Thyroid gland (tissue), 4 donors: ENCODE results near the gene ILKAP. TPM values are rescaled to one million over a fixed set of nuclear protein-coding genes. Genes with fewer than 3 reads are reported as not detected.
A peak's percentile ranks its signal among the peaks of the same experiment; 100 is the strongest.

ENCODE experiments used
- DNase-seq, 2 donors: peaks; one replicate each; pipeline ENCODE4 v3.0.0-alpha.2; 2019
- H3K27ac ChIP-seq, 3 donors: fragments of 200-600 bp; sonication (generic); 1 replicate in 2 of 3; 2 replicates in 1 of 3; pipeline ENCODE4 v1.5.1; 2016 to 2019; ENCODE audit warnings: mild to moderate bottlenecking in 1 of 3, moderate library complexity in 1 of 3
- H3K27me3 ChIP-seq: fragments of 200-600 bp; sonication (generic); one replicate; pipeline ENCODE4 v1.5.1; 2019
- H3K36me3 ChIP-seq, 2 donors: fragments of 200-600 bp; sonication (generic); one replicate each; pipeline ENCODE4 v1.5.1; 2016 to 2019
- H3K4me1 ChIP-seq, 2 donors: fragments of 200-600 bp; sonication (generic); one replicate each; pipeline ENCODE4 v1.5.1; 2017 to 2019
- H3K4me3 ChIP-seq, 3 donors: fragments of 200-600 bp; sonication (generic); replicated peaks in 1 of 3; 1 replicate in 2 of 3; 2 replicates in 1 of 3; pipeline ENCODE4 v1.5.1; 2016; ENCODE audit warnings: mild to moderate bottlenecking in 1 of 3
- H3K9me3 ChIP-seq: fragments of 200-600 bp; sonication (generic); one replicate; pipeline ENCODE4 v1.5.1; 2017
- POLR2A ChIP-seq, 2 donors: fragments of 450-650 bp; IDR thresholded peaks; one replicate each; pipeline ENCODE4 v1.6.1; 2017; ENCODE audit warnings: antibody characterized with exemption in 2 of 2, mild to moderate bottlenecking in 2 of 2, moderate library complexity in 1 of 2
- WGBS, 2 donors: methylation state at CpG; one replicate each; pipeline ENCODE4 v1.1.5; 2017; 5-methylcytosine and 5-hydroxymethylcytosine counted together
- intact Hi-C: fragments of 100-400 bp; cut with DNase I; formaldehyde crosslinking; loops from one replicate; pipeline ENCODE4 v1.15.1; 2023
- total RNA-seq, 4 donors: library from RNA; depleted of rRNA; stranded (reverse); fragments of >200 nt; gene quantifications; one replicate each; pipeline ENCODE4 v1.2.3, GENCODE V29; 2016
- TF ChIP-seq, protein P1 (sequence below), 6 experiments: fragments of 200-600 bp in 3 of 6; fragments of 450-650 bp in 3 of 6; sonication (generic) in 3 of 6; IDR thresholded peaks; one replicate each; pipeline ENCODE4 v1.5.1; 2016 to 2019; ENCODE audit warnings: antibody characterized with exemption in 6 of 6, mild to moderate bottlenecking in 2 of 6, inconsistent platforms in 1 of 6, moderate library complexity in 1 of 6

The ILKAP gene
- total RNA-seq, 4 donors from 2014 or later, result 33.4 to 52.0 (median 41.0) TPM

DNA sequence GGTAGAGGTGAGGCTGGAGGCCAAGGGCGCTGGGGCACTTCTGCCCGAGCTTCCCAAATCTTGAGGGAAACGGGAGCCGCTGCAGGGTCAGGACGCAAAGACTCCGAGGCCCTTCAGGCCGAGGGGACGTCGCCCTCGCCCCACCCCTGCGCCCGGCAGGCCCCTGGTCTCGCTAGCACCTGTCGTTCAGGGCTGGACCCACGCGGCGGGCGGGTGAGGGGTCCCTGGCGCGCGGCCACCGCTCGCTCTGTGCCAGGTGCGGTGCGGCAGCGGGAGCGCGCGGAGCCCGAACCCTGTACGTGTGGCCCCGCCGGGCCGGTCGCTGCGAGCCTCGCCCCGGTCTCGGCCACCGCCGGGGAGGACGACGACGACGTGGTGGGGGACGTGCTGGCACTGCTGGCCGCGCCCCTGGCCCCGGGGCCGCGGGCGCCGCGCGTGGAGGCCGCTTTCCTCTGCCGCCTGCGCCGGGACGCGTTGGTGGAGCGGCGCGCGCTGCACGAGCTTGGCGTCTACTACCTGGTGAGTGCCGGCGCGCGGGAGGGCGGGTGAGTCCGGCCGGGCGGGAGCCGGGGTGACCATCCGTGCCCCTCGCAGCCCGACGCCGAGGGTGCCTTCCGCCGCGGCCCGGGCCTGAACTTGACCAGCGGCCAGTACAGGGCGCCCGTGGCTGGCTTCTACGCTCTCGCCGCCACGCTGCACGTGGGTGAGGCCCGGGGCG lies 39.9 kb downstream of the ILKAP start:
- H3K4me3 ChIP-seq, result peak overlapping the region in 1 of 3 donors; percentile 19
- TF ChIP-seq, protein P1, sequence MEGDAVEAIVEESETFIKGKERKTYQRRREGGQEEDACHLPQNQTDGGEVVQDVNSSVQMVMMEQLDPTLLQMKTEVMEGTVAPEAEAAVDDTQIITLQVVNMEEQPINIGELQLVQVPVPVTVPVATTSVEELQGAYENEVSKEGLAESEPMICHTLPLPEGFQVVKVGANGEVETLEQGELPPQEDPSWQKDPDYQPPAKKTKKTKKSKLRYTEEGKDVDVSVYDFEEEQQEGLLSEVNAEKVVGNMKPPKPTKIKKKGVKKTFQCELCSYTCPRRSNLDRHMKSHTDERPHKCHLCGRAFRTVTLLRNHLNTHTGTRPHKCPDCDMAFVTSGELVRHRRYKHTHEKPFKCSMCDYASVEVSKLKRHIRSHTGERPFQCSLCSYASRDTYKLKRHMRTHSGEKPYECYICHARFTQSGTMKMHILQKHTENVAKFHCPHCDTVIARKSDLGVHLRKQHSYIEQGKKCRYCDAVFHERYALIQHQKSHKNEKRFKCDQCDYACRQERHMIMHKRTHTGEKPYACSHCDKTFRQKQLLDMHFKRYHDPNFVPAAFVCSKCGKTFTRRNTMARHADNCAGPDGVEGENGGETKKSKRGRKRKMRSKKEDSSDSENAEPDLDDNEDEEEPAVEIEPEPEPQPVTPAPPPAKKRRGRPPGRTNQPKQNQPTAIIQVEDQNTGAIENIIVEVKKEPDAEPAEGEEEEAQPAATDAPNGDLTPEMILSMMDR (IDR thresholded peaks at IDR 0.05), result no peak
- TF ChIP-seq POLR2A (IDR thresholded peaks at IDR 0.05), result no peak
- WGBS, 2 donors, result 0 to 2% methylated on average over 4 to 8 of the region's 95 CpGs

DNA sequence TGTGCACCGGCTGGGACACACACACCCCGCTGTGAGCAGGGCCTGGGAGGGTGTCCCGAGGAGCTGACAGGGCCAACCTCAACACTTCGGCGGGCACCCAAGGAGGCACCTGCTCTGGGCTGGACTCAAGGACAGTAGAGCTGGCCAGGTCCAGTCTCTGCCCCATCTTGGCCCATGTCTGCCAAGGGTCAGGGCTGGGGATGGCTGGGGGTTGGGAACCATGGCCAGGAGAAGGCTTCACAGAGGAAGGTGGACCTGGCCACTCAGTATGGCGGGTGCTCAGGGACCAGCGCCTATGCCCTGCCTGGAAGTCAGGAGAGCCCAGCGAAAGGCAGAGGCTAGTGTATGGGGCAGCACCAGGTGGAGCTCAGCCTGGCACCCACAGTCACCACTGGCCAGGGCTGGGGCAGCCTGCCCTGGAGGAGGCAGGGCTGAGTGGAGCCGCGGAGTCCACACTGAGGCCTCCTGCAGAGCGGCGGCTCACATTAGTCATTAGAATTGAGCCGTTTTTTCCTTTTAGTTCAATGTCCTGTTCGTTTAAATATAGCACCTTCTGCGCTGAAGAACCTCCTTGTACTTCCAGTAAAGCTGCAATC lies 40.6 kb downstream of the ILKAP start:
- Histone ChIP-seq H3K4me1 (peaks cover 46 to 75% of the 10 kb centered on the region in 2 donors), H3K27me3 (no peaks in the 10 kb centered on the region), H3K36me3 (no peaks in the 10 kb centered on the region), H3K9me3 (no peaks in the 10 kb centered on the region), H3K4me3 (peak overlapping the region in 1 of 3 donors; percentile 19), H3K27ac (peak overlapping the region in 1 of 3 donors; percentile 47)
- intact Hi-C loops, result no loop called here
- DNase-seq, result peak; percentile 53 to 54
- 36 to 52% methylated on average over 10 of the region's 15 CpGs for WGBS, 2 donors
- TF ChIP-seq POLR2A (IDR thresholded peaks at IDR 0.05), result no peak
- TF ChIP-seq, protein P1 (IDR thresholded peaks at IDR 0.05), result no peak

More for the DNA sequence above, 39.9 kb downstream of the ILKAP start:
- Histone ChIP-seq H3K4me1 (peaks cover 44 to 75% of the 10 kb centered on the region in 2 donors), H3K27ac (peak overlapping the region in 1 of 3 donors; percentile 47), H3K9me3 (no peaks in the 10 kb centered on the region), H3K36me3 (no peaks in the 10 kb centered on the region), H3K27me3 (no peaks in the 10 kb centered on the region)
- intact Hi-C loops, result no loop called here
- peak; percentile 78 to 84 for DNase-seq

DNA sequence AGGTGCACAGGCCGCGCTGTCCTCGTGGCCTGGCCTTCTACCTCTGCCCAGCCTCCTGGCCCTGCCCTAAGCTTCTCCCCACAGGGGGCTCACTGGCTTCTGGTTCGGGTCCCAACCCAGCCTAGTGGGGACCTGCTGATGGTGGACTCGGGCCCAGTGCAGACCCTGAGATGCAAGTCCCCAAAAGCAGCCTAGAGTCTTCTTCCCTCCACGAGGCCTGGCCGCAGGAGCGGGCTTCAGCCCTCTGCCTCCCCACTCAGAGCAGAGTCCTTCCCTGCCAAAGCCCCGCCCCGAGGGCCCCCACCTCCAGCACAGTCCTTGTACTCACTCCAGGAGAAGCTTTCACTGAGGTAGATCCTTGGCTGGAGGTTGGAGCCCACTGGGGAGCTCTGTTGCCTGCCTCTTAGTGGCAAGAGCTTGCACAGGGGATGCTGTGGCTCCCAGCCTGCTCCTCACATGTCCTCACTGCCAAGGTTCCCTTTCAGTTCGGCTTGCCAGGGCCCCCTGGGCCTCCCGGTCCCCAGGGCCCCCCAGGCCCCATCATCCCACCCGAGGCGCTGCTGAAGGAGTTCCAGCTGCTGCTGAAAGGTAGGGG lies 41.1 kb downstream of the ILKAP start:
- TF ChIP-seq, protein P1 (IDR thresholded peaks at IDR 0.05), result no peak
- TF ChIP-seq POLR2A (IDR thresholded peaks at IDR 0.05), result no peak
- DNase-seq, result peak; percentile 0 to 1
- H3K27ac ChIP-seq, result peak overlapping the region in 1 of 3 donors; percentile 47
- H3K27me3 ChIP-seq, result no peaks in the 10 kb centered on the region
- WGBS, 2 donors, result 83 to 95% methylated on average over 9 to 10 of the region's 14 CpGs
- H3K9me3 ChIP-seq, result no peaks in the 10 kb centered on the region
- H3K36me3 ChIP-seq, result no peaks in the 10 kb centered on the region
- H3K4me3 ChIP-seq, result no peak overlapping the region
- peaks cover 45 to 75% of the 10 kb centered on the region in 2 donors for H3K4me1 ChIP-seq
- intact Hi-C loops, result no loop called here

DNA sequence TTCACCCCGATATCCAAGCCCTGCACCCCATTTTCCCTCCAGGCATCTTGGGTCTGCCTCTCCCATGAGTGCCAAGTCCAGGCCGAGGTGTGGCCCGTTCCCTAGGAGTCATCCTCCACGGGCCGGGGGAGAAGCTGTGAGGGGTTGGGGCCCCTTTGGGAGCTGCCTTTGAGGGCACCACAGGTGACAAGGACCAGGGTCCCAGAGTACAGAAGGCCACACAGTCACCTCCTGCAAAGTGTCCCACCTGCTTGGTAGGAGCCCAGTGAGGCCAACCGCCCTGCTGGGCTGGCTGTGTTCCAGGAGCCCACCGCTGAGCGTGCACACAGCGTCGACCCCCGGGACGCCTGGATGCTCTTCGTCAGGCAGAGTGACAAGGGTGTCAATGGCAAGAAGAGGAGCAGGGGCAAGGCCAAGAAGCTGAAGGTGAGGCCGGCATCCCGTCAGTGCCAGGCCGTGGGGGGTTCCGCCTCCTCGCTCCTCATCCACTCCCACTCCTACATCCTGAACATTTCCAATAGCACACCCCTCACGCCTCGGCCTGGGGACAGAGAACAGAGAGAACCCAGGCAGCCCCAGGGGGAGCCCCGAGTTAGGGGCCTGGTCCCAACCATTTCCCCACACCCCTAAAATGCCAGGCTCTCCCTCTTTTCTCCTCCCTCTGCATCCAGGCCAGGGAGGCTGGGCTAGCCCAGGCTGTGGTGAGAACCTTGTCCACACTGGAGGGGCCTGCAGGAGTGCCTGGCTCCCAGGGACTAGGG lies 42.0 kb downstream of the ILKAP start:
- TF ChIP-seq POLR2A (IDR thresholded peaks at IDR 0.05), result no peak
- TF ChIP-seq, protein P1 (IDR thresholded peaks at IDR 0.05), result no peak
- Histone ChIP-seq H3K9me3 (no peaks in the 10 kb centered on the region), H3K27me3 (no peaks in the 10 kb centered on the region), H3K27ac (no peak overlapping the region), H3K4me1 (peaks cover 36 to 68% of the 10 kb centered on the region in 2 donors), H3K4me3 (no peak overlapping the region), H3K36me3 (no peaks in the 10 kb centered on the region)
- DNase-seq, result peak; percentile 0 to 1
- intact Hi-C loops, result no loop called here
- 80 to 94% methylated on average over 7 to 17 of the region's 21 CpGs for WGBS, 2 donors
